GM12878 (cell line): ENCODE results near the gene RECQL. TPM values are rescaled to one million over a fixed set of nuclear protein-coding genes. Genes with fewer than 3 reads are reported as not detected.

Experiments used
- ATAC-seq: fragments of 200-7000 bp; cut with Tn5 transposase; 3 replicates; pipeline ENCODE4 v1.9.1; 2020; ENCODE audit warnings: mild to moderate bottlenecking, moderate library complexity
- BruUV-seq: library from RNA; stranded (reverse); fragments of 400-500 nt; replicated peaks from 2 replicates; lab custom pipeline; 2021; lab: Mats Ljungman, UMichigan
- CTCF ChIA-PET: fragments of 300-600 bp; sonication (Branson Sonifier 250); formaldehyde crosslinking; extraction: SDS; loops from one replicate; lab custom pipeline; 2021; ENCODE audit warnings: inconsistent platforms; lab: Yijun Ruan, JAX
- POLR2A ChIA-PET: fragments of 350-600 bp; formaldehyde crosslinking; extraction: SDS; loops from one replicate; lab custom pipeline; 2021; ENCODE audit warnings: inconsistent platforms; lab: Charles Lee
- RAD21 ChIA-PET: fragments of 300-600 bp; sonication (Branson Sonifier 250); formaldehyde crosslinking; loops from one replicate; lab custom pipeline; 2023; ENCODE audit warnings: antibody characterized with exemption; ENCODE audit not compliant: unreplicated experiment; lab: Charles Lee
- SMC1A ChIA-PET: fragments of 300-600 bp; sonication (Branson Sonifier 250); formaldehyde crosslinking; loops from one replicate; lab custom pipeline; 2023; ENCODE audit not compliant: unreplicated experiment, uncharacterized antibody; lab: Charles Lee
- DNase-seq: peaks from one replicate; pipeline ENCODE4 v3.0.0-alpha.2; 2011; ENCODE audit warnings: low read depth, low spot score
- FAIRE-seq: peaks from 3 replicates; lab custom pipeline; 2011; peaks lifted over from hg19 to GRCh38; lab: Jason Lieb, UNC
- H2AFZ ChIP-seq: 2 replicates; pipeline ENCODE4 v1.6.0; 2011; ENCODE audit warnings: low read depth, low read length, control low read depth; ENCODE audit not compliant: control insufficient read depth
- H3K27ac ChIP-seq: 2 replicates; pipeline ENCODE4 v1.5.1; 2011; ENCODE audit warnings: control low read depth; ENCODE audit not compliant: control insufficient read depth, insufficient read depth
- H3K27me3 ChIP-seq, 2 experiments: replicated peaks in 1 of 2; 2 replicates each; pipeline versions ENCODE4 v1.6.0 to v1.6.1; 2011; ENCODE audit warnings: low read length in 1 of 2; ENCODE audit not compliant: control insufficient read depth in 2 of 2, insufficient read depth in 2 of 2
- H3K36me3 ChIP-seq, 2 experiments: 2 replicates each; pipeline ENCODE4 v1.5.1; 2011; ENCODE audit warnings: low read length in 1 of 2; ENCODE audit not compliant: control insufficient read depth in 2 of 2, insufficient read depth in 2 of 2
- H3K4me1 ChIP-seq: 2 replicates; pipeline ENCODE4 v1.6.1; 2011; ENCODE audit warnings: mild to moderate bottlenecking, low read length, moderate library complexity, mixed read lengths; ENCODE audit not compliant: control insufficient read depth, insufficient read depth
- H3K4me2 ChIP-seq: 2 replicates; pipeline ENCODE4 v1.6.0; 2011; ENCODE audit warnings: control low read depth; ENCODE audit not compliant: control insufficient read depth, insufficient read depth
- H3K4me3 ChIP-seq: fragments of 200-600 bp; sonication (generic); 2 replicates; pipeline ENCODE4 v1.5.1; 2016
- H3K79me2 ChIP-seq: 2 replicates; pipeline ENCODE4 v1.6.0; 2011; ENCODE audit warnings: low read length; ENCODE audit not compliant: control insufficient read depth, insufficient read depth
- H3K9ac ChIP-seq: 2 replicates; pipeline ENCODE4 v1.8.0; 2011; ENCODE audit warnings: low read length, control low read depth, mixed read lengths; ENCODE audit not compliant: control insufficient read depth, insufficient read depth
- H3K9me3 ChIP-seq: replicated peaks from 3 replicates; pipeline ENCODE4 v1.5.1; 2011; ENCODE audit warnings: mild to moderate bottlenecking, low read length; ENCODE audit not compliant: control insufficient read depth, insufficient read depth
- H4K20me1 ChIP-seq: 2 replicates; pipeline ENCODE4 v1.6.0; 2011; ENCODE audit not compliant: control insufficient read depth, insufficient read depth
- FOS ChIP-seq: IDR thresholded peaks from 3 replicates; pipeline ENCODE4 v1.6.1; 2011; ENCODE audit warnings: borderline replicate concordance; ENCODE audit not compliant: insufficient read length; ENCODE audit errors: extremely low read depth
- IRF4 ChIP-seq: IDR thresholded peaks from 2 replicates; pipeline ENCODE4 v1.6.1; 2011; ENCODE audit warnings: low read depth, low read length
- MTA2 ChIP-seq: fragments of 450-650 bp; IDR thresholded peaks from 2 replicates; pipeline ENCODE4 v1.6.1; 2016; ENCODE audit warnings: low read depth, mild to moderate bottlenecking, moderate library complexity
- ZBED1 ChIP-seq: IDR thresholded peaks from 2 replicates; pipeline ENCODE4 v1.6.1; 2016; ENCODE audit warnings: borderline replicate concordance
- WGBS: methylation state at CpG from one replicate; pipeline ENCODE4 v1.1.6; 2016; ENCODE audit warnings: low lambda C conversion rate; ENCODE audit not compliant: insufficient replicate concordance, insufficient coverage; ENCODE audit errors: missing lambda C conversion rate; 5-methylcytosine and 5-hydroxymethylcytosine counted together
- in situ Hi-C: fragments of 300-500 bp; cut with MboI; formaldehyde crosslinking; loops from 9 replicates; pipeline ENCODE4 v1.14.3; 2018; ENCODE audit warnings: mixed read lengths
- intact Hi-C: fragments of 100-400 bp; cut with micrococcal nuclease; formaldehyde crosslinking; loops from one replicate; pipeline ENCODE4 v1.14.2; 2022; ENCODE audit not compliant: unreplicated experiment
- polyA plus RNA-seq, 11 experiments: library from polyadenylated mRNA; depleted of rRNA in 4 of 11; unstranded in 6 of 11; stranded (reverse) in 5 of 11; fragments of >200 nt; fragmentation: Nextera tagmentation in 4 of 11; fragmentation: Illumina TruSeq in 1 of 11; extraction: Ambion mirVana in 4 of 11; extraction: Trizol in 1 of 11; gene quantifications; 1 replicate in 1 of 11; 2 replicates in 10 of 11; pipeline versions ENCODE4 v1.2.1 to v1.2.3, GENCODE V29; 2011 to 2016; ENCODE audit warnings: inconsistent platforms in 2 of 11, missing spikeins in 2 of 11, low read depth in 1 of 11
- total RNA-seq, 4 experiments: library from RNA; depleted of rRNA in 3 of 4; stranded (reverse); fragments of >200 nt in 3 of 4; fragmentation: Illumina TruSeq in 1 of 4; extraction: Trizol in 1 of 4; gene quantifications; 2 replicates each; pipeline versions ENCODE4 v1.2.1 to v1.2.3, GENCODE V29; 2013 to 2021
- TF ChIP-seq, protein P1 (sequence below): IDR thresholded peaks from 2 replicates; pipeline ENCODE4 v1.6.1; 2011; ENCODE audit warnings: borderline replicate concordance, low read depth, mild to moderate bottlenecking, moderate library complexity, mixed read lengths, low read length; ENCODE audit not compliant: insufficient read depth; ENCODE audit errors: extremely low read length
- TF ChIP-seq, protein P2 (sequence below), 3 experiments: IDR thresholded peaks in 2 of 3; conservative IDR thresholded peaks in 1 of 3; 2 replicates each; pipeline ENCODE4 v1.5.1; 2011; ENCODE audit warnings: low read depth in 3 of 3, low read length in 3 of 3, mild to moderate bottlenecking in 3 of 3, control low read depth in 2 of 3, moderate library complexity in 2 of 3, inconsistent platforms in 1 of 3, mixed read lengths in 1 of 3; ENCODE audit not compliant: control insufficient read depth in 2 of 3, insufficient read depth in 1 of 3; ENCODE audit errors: extremely low read depth in 1 of 3
- TF ChIP-seq, protein P3 (sequence below): IDR thresholded peaks from 2 replicates; pipeline ENCODE4 v1.6.1; 2011; ENCODE audit warnings: mild to moderate bottlenecking, low read depth, low read length, moderate library complexity; ENCODE audit not compliant: insufficient replicate concordance
- TF ChIP-seq, protein P4 (sequence below): fragments of 450-650 bp; IDR thresholded peaks from 2 replicates; pipeline ENCODE4 v1.6.1; 2017; ENCODE audit warnings: mild to moderate bottlenecking, low read depth, inconsistent platforms; ENCODE audit not compliant: poor library complexity, severe bottlenecking
- TF ChIP-seq, protein P5 (sequence below): IDR thresholded peaks from 2 replicates; pipeline ENCODE4 v1.6.1; 2012; ENCODE audit warnings: low read depth, low read length, improper control_type of control experiment

RECQL gene
- total and polyA plus RNA-seq, 10 of the 15 experiments (the other 5 are each of a cell fraction or from before 2014, with no cell fraction given), result 47.4 to 130 (median 70.8) TPM

DNA sequence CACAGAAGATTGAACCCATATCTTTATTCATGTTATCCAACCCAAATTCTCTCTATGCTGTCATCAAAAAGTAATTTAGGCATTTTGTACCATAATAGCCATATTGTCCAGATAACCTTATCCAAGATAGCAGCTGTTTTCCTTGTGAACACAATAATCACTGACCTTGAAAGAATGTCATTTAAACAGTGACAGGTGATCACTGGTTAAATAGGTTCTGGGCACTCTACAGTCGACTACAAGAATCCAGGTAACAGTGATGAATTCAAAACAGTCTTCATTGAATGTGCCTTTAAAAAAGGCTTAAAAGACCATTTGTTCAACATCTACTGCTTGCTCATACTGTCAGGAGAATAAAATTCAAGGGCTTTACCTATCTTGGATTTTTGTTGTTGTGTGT, 20.1 kb upstream of the RECQL start:
- Histone ChIP-seq H3K4me2 (no peak overlapping the region), H3K9ac (no peak overlapping the region), H3K36me3 (peaks cover 0 to 5% of the 10 kb centered on the region in 2 experiments; a peak in 1 of 4 replicates), H3K4me1 (no peaks in the 10 kb centered on the region), H4K20me1 (no peaks in the 10 kb centered on the region), H2AFZ (no peak overlapping the region), H3K27me3 (no peaks in the 10 kb centered on the region), H3K27ac (no peak overlapping the region), H3K9me3 (no peaks in the 10 kb centered on the region), H3K4me3 (no peak overlapping the region), H3K79me2 (no peaks in the 10 kb centered on the region)
- WGBS, result 34% methylated on average over 1 of the region's 1 CpG
- ChIA-PET RAD21 (no interaction called here), CTCF (interaction anchor here (1.1 kb wide), 1 partner anchor 204 kb away, joined by 3 read pairs; no protein-coding TSS in a partner anchor), SMC1A (no interaction called here), POLR2A (no interaction called here)
- FAIRE-seq (no peak), ATAC-seq (no peak), DNase-seq (no peak)
- BruUV-seq, result no TSS peak
- in situ Hi-C loops, result no loop called here
- TF ChIP-seq, protein P1, sequence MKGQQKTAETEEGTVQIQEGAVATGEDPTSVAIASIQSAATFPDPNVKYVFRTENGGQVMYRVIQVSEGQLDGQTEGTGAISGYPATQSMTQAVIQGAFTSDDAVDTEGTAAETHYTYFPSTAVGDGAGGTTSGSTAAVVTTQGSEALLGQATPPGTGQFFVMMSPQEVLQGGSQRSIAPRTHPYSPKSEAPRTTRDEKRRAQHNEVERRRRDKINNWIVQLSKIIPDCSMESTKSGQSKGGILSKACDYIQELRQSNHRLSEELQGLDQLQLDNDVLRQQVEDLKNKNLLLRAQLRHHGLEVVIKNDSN, result no peak
- TF ChIP-seq IRF4 (no peak), ZBED1 (no peak), FOS (no peak), MTA2 (no peak)
- TF ChIP-seq, protein P2, sequence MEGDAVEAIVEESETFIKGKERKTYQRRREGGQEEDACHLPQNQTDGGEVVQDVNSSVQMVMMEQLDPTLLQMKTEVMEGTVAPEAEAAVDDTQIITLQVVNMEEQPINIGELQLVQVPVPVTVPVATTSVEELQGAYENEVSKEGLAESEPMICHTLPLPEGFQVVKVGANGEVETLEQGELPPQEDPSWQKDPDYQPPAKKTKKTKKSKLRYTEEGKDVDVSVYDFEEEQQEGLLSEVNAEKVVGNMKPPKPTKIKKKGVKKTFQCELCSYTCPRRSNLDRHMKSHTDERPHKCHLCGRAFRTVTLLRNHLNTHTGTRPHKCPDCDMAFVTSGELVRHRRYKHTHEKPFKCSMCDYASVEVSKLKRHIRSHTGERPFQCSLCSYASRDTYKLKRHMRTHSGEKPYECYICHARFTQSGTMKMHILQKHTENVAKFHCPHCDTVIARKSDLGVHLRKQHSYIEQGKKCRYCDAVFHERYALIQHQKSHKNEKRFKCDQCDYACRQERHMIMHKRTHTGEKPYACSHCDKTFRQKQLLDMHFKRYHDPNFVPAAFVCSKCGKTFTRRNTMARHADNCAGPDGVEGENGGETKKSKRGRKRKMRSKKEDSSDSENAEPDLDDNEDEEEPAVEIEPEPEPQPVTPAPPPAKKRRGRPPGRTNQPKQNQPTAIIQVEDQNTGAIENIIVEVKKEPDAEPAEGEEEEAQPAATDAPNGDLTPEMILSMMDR (IDR thresholded peaks at IDR 0.05 in 2 of 3, conservative IDR thresholded peaks at IDR 0.05 in 1 of 3; ENCODE audit: control insufficient read depth in 2 of 3, extremely low read depth in 1 of 3, insufficient read depth in 1 of 3, low read depth in 3 of 3, low read length in 3 of 3), result no peak
- TF ChIP-seq, protein P3, sequence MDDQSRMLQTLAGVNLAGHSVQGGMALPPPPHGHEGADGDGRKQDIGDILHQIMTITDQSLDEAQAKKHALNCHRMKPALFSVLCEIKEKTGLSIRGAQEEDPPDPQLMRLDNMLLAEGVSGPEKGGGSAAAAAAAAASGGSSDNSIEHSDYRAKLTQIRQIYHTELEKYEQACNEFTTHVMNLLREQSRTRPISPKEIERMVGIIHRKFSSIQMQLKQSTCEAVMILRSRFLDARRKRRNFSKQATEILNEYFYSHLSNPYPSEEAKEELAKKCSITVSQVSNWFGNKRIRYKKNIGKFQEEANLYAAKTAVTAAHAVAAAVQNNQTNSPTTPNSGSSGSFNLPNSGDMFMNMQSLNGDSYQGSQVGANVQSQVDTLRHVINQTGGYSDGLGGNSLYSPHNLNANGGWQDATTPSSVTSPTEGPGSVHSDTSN, result no peak
- TF ChIP-seq, protein P4, sequence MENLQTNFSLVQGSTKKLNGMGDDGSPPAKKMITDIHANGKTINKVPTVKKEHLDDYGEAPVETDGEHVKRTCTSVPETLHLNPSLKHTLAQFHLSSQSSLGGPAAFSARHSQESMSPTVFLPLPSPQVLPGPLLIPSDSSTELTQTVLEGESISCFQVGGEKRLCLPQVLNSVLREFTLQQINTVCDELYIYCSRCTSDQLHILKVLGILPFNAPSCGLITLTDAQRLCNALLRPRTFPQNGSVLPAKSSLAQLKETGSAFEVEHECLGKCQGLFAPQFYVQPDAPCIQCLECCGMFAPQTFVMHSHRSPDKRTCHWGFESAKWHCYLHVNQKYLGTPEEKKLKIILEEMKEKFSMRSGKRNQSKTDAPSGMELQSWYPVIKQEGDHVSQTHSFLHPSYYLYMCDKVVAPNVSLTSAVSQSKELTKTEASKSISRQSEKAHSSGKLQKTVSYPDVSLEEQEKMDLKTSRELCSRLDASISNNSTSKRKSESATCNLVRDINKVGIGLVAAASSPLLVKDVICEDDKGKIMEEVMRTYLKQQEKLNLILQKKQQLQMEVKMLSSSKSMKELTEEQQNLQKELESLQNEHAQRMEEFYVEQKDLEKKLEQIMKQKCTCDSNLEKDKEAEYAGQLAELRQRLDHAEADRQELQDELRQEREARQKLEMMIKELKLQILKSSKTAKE, result no peak
- TF ChIP-seq, protein P5, sequence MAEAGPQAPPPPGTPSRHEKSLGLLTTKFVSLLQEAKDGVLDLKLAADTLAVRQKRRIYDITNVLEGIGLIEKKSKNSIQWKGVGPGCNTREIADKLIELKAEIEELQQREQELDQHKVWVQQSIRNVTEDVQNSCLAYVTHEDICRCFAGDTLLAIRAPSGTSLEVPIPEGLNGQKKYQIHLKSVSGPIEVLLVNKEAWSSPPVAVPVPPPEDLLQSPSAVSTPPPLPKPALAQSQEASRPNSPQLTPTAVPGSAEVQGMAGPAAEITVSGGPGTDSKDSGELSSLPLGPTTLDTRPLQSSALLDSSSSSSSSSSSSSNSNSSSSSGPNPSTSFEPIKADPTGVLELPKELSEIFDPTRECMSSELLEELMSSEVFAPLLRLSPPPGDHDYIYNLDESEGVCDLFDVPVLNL, result no peak
- intact Hi-C loops, result no loop called here
